Tibial nerve (tissue), 4 donors: ENCODE measurements around the gene ZNRF3.

Source experiments
- EP300 ChIP-seq, 2 donors: sonication (generic); formaldehyde crosslinking; IDR thresholded peaks; one replicate each; pipeline ENCODE4 v1.6.1; 2017; ENCODE audit warnings: antibody characterized with exemption in 2 of 2, mild to moderate bottlenecking in 1 of 2
- TF ChIP-seq, protein P1 (sequence below), 5 experiments: fragments of 200-600 bp in 3 of 5; fragments of 450-650 bp in 2 of 5; sonication (generic) in 3 of 5; IDR thresholded peaks; one replicate each; pipeline ENCODE4 v1.5.1; 2016 to 2019; ENCODE audit warnings: antibody characterized with exemption in 5 of 5, mild to moderate bottlenecking in 3 of 5, moderate library complexity in 2 of 5

DNA sequence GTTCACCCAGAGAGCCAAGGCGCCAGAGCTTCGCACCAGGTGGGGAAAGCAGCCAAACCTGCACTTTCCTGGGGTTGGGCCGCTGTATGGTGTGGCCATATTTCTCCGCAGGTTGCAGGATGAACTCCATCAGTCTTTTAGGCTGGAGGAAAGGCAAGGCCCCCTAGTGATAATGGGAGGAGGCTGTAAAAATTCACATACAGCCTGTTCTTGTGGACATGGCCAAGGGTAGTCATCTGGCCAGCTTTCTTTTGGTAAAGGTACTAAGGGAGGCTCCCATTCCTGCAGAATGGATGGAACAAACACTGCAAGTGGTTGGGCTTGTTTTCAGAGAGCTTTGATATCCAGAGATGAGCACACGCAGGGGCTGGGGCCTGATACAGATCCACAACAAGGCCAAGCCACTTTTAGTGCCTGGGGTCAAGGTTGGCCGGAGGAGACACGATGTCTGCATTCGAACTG, 148.7 kb downstream of the ZNRF3 start:
- TF ChIP-seq, protein P1, sequence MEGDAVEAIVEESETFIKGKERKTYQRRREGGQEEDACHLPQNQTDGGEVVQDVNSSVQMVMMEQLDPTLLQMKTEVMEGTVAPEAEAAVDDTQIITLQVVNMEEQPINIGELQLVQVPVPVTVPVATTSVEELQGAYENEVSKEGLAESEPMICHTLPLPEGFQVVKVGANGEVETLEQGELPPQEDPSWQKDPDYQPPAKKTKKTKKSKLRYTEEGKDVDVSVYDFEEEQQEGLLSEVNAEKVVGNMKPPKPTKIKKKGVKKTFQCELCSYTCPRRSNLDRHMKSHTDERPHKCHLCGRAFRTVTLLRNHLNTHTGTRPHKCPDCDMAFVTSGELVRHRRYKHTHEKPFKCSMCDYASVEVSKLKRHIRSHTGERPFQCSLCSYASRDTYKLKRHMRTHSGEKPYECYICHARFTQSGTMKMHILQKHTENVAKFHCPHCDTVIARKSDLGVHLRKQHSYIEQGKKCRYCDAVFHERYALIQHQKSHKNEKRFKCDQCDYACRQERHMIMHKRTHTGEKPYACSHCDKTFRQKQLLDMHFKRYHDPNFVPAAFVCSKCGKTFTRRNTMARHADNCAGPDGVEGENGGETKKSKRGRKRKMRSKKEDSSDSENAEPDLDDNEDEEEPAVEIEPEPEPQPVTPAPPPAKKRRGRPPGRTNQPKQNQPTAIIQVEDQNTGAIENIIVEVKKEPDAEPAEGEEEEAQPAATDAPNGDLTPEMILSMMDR (IDR thresholded peaks at IDR 0.05) = no peak
- no peak for TF ChIP-seq EP300 (IDR thresholded peaks at IDR 0.05)
